ENCODE data around the gene FNDC4.

- TF ChIP-seq SUZ12 (IDR thresholded peaks at IDR 0.05; ENCODE audit: extremely low read depth, insufficient read depth, insufficient read length) (no peak), YY1 (IDR thresholded peaks at IDR 0.05; ENCODE audit: insufficient read depth, insufficient read length) (no peak)
These were observed 5.9 kb downstream of the FNDC4 start for GRCh38 chr2:27489118-27489497.
